ENCODE measurements around the gene C9orf40.

DNA sequence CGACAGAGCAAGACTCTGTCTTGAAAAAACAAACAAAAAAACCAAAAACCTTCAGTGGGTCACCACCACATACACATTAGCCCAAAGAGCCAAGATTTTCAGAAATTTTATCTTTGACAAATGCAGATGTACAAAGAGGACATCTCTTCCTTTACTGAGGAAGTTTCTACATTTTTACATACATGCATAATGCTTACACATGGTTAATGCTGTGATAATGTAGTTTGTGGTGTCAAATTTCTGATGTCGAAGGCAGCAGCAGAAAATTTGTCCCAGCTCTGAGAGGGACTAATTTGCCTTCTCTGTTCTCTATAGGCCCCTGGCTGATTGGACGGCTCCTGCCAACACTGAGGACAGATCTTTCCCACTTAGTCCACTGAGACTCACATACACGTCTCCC lies 24.6 kb upstream of the C9orf40 start:
- TF ChIP-seq TAF1 (IDR thresholded peaks at IDR 0.05; ENCODE audit: borderline replicate concordance, low read depth, low read length) = no peak
- no peak for TF ChIP-seq POLR2A (IDR thresholded peaks at IDR 0.05; ENCODE audit: low read depth, low read length)
- no peak for TF ChIP-seq POLR2AphosphoS5 (IDR thresholded peaks at IDR 0.05; ENCODE audit: low read depth, low read length)
